SK-N-SH (cell line): ENCODE data around the gene SPAG8. TPM values are rescaled to one million over a fixed set of nuclear protein-coding genes. Genes with fewer than 3 reads are reported as not detected.

ENCODE experiments used
- CTCF ChIA-PET: fragments of 300-600, 350-600 bp; formaldehyde crosslinking; extraction: SDS; loops from one replicate; lab custom pipeline; 2021; lab: Yijun Ruan, JAX
- POLR2A ChIA-PET: fragments of 350-600 bp; sonication (Branson Sonifier 250); formaldehyde crosslinking; extraction: SDS; loops from one replicate; lab custom pipeline; 2020; ENCODE audit warnings: antibody characterized with exemption, inconsistent platforms; lab: Yijun Ruan, JAX
- DNase-seq: peaks from one replicate; pipeline ENCODE4 v3.0.0; 2012
- H2AFZ ChIP-seq: fragments of 200-600 bp; sonication (generic); 2 replicates; pipeline ENCODE4 v1.8.1; 2016; ENCODE audit warnings: antibody characterized with exemption, mild to moderate bottlenecking, low read depth
- H3F3A ChIP-seq: fragments of 200-600 bp; sonication (generic); replicated peaks from 2 replicates; pipeline ENCODE3; 2016; ENCODE audit warnings: antibody characterized with exemption, mild to moderate bottlenecking; ENCODE audit not compliant: insufficient read depth
- H3K27ac ChIP-seq, 2 experiments: fragments of 200-500 bp in 1 of 2; fragments of 200-600 bp in 1 of 2; sonication (Bioruptor generic) in 1 of 2; sonication (generic), shearing (Covaris generic) in 1 of 2; 2 replicates each; pipeline versions ENCODE4 v1.5.1 to v1.6.1; 2014 to 2016; ENCODE audit warnings: low read depth in 2 of 2, inconsistent platforms in 1 of 2, low read length in 1 of 2, mild to moderate bottlenecking in 1 of 2, mixed read lengths in 1 of 2
- H3K27me3 ChIP-seq: fragments of 200-600 bp; sonication (generic), shearing (Covaris generic); 2 replicates; pipeline ENCODE4 v1.6.1; 2016; ENCODE audit warnings: mixed run types; ENCODE audit not compliant: insufficient read depth
- H3K36me3 ChIP-seq, 2 experiments: fragments of 200-500 bp in 1 of 2; fragments of 200-600 bp in 1 of 2; sonication (Bioruptor generic) in 1 of 2; sonication (generic) in 1 of 2; replicated peaks in 1 of 2; 2 replicates each; pipeline versions ENCODE3 to v1.5.1; 2014 to 2016; ENCODE audit warnings: low read length in 1 of 2, mild to moderate bottlenecking in 1 of 2; ENCODE audit not compliant: insufficient read depth in 2 of 2, control insufficient read depth in 1 of 2
- H3K4me1 ChIP-seq, 2 experiments: fragments of 200-500 bp in 1 of 2; fragments of 200-600 bp in 1 of 2; sonication (Bioruptor generic) in 1 of 2; sonication (generic), shearing (Covaris generic) in 1 of 2; 2 replicates each; pipeline versions ENCODE4 v1.5.1 to v1.6.1; 2014 to 2016; ENCODE audit warnings: low read depth in 1 of 2, low read length in 1 of 2, mixed run types in 1 of 2; ENCODE audit not compliant: insufficient read depth in 2 of 2, control insufficient read depth in 1 of 2
- H3K4me2 ChIP-seq: fragments of 200-600 bp; sonication (generic), shearing (Covaris generic); 2 replicates; pipeline ENCODE4 v1.6.1; 2017; ENCODE audit warnings: mixed run types
- H3K4me3 ChIP-seq, 2 experiments: fragments of 200-500 bp in 1 of 2; fragments of 200-600 bp in 1 of 2; sonication (Bioruptor generic) in 1 of 2; sonication (generic), shearing (Covaris generic) in 1 of 2; 2 replicates each; pipeline versions ENCODE4 v1.5.1 to v1.8.1; 2014 to 2016; ENCODE audit warnings: low read depth in 2 of 2, inconsistent platforms in 1 of 2, low read length in 1 of 2, mild to moderate bottlenecking in 1 of 2, mixed read lengths in 1 of 2, moderate library complexity in 1 of 2
- H3K79me2 ChIP-seq: fragments of 200-600 bp; sonication (generic); 2 replicates; pipeline ENCODE4 v1.8.1; 2017; ENCODE audit warnings: mild to moderate bottlenecking; ENCODE audit not compliant: insufficient read depth
- H3K9ac ChIP-seq: fragments of 200-600 bp; sonication (generic); 2 replicates; pipeline ENCODE4 v1.6.1; 2017; ENCODE audit warnings: mixed run types
- H3K9me2 ChIP-seq: fragments of 200-600 bp; sonication (generic); 2 replicates; pipeline ENCODE4 v1.6.1; 2017; ENCODE audit warnings: mixed run types
- H3K9me3 ChIP-seq: fragments of 200-600 bp; sonication (generic); 2 replicates; pipeline ENCODE4 v1.6.1; 2017; ENCODE audit warnings: mixed run types, mild to moderate bottlenecking, moderate library complexity
- H4K20me1 ChIP-seq: fragments of 200-600 bp; sonication (generic); 2 replicates; pipeline ENCODE4 v1.6.1; 2017; ENCODE audit warnings: mild to moderate bottlenecking, mixed run types; ENCODE audit not compliant: insufficient read depth
- CHD2 ChIP-seq: fragments of 150-350 bp; IDR thresholded peaks from 2 replicates; pipeline ENCODE4 v1.6.1; 2018; ENCODE audit warnings: low read length; ENCODE audit not compliant: partially characterized antibody
- EZH2phosphoT487 ChIP-seq: fragments of 200-600 bp; sonication (generic); IDR thresholded peaks from 2 replicates; pipeline ENCODE4 v1.6.1; 2017; ENCODE audit warnings: low read depth, mixed run types, mild to moderate bottlenecking, antibody characterized with exemption, moderate library complexity, borderline replicate concordance
- GATA2 ChIP-seq: sonication (generic); formaldehyde crosslinking; IDR thresholded peaks from 2 replicates; pipeline ENCODE4 v1.5.0; 2020; ENCODE audit warnings: mild to moderate bottlenecking, missing genetic modification reagents
- JUND ChIP-seq: IDR thresholded peaks from 2 replicates; pipeline ENCODE4 v1.4.0; 2012
- MEF2A ChIP-seq: IDR thresholded peaks from 2 replicates; pipeline ENCODE4 v1.4.0; 2012; ENCODE audit warnings: low read depth, borderline replicate concordance
- POLR2AphosphoS5 ChIP-seq: IDR thresholded peaks from 2 replicates; pipeline ENCODE4 v1.6.1; 2012; ENCODE audit warnings: low read depth, low read length
- RAD21 ChIP-seq: IDR thresholded peaks from 2 replicates; pipeline ENCODE4 v1.6.1; 2012; ENCODE audit warnings: mild to moderate bottlenecking, low read length
- RCOR1 ChIP-seq: fragments of 150-350 bp; IDR thresholded peaks from 2 replicates; pipeline ENCODE4 v1.6.1; 2017; ENCODE audit warnings: antibody characterized with exemption, low read length
- RXRA ChIP-seq: IDR thresholded peaks from 2 replicates; pipeline ENCODE4 v1.4.0; 2012; ENCODE audit warnings: low read depth, mild to moderate bottlenecking, borderline replicate concordance
- SIN3A ChIP-seq: IDR thresholded peaks from 2 replicates; pipeline ENCODE4 v1.6.1; 2012; ENCODE audit warnings: low read depth, mild to moderate bottlenecking, low read length, moderate library complexity, borderline replicate concordance
- SMC3 ChIP-seq: IDR thresholded peaks from 2 replicates; pipeline ENCODE4 v1.6.1; 2012; ENCODE audit warnings: low read depth, low read length, improper control_type of control experiment
- TAF1 ChIP-seq: IDR thresholded peaks from 2 replicates; pipeline ENCODE4 v1.6.1; 2012; ENCODE audit warnings: low read depth, mild to moderate bottlenecking, low read length, moderate library complexity, borderline replicate concordance
- TEAD4 ChIP-seq: IDR thresholded peaks from 2 replicates; pipeline ENCODE4 v1.4.0; 2012; ENCODE audit warnings: mild to moderate bottlenecking, borderline replicate concordance; ENCODE audit not compliant: insufficient read depth
- WGBS: methylation state at CpG from one replicate; pipeline ENCODE4 v1.1.6; 2017; ENCODE audit warnings: low lambda C conversion rate; 5-methylcytosine and 5-hydroxymethylcytosine counted together
- polyA plus RNA-seq, 3 experiments: library from polyadenylated mRNA; depleted of rRNA; stranded (reverse); fragments of >200 nt; gene quantifications; 2 replicates each; pipeline ENCODE4 v1.2.3, GENCODE V29; 2012
- TF ChIP-seq, protein P1 (sequence below): fragments of 150-350 bp; IDR thresholded peaks from 2 replicates; pipeline ENCODE4 v1.6.1; 2017; ENCODE audit warnings: antibody characterized with exemption, low read length, low read depth, borderline replicate concordance
- TF ChIP-seq, protein P2 (sequence below): IDR thresholded peaks from 2 replicates; pipeline ENCODE4; 2012
- TF ChIP-seq, protein P3 (sequence below): fragments of 200-600 bp; sonication (generic); IDR thresholded peaks from 2 replicates; pipeline ENCODE4 v1.6.1; 2017; ENCODE audit warnings: antibody characterized with exemption, mild to moderate bottlenecking, moderate library complexity
- TF ChIP-seq, protein P4 (sequence below): IDR thresholded peaks from 2 replicates; pipeline ENCODE4 v1.4.0; 2012; ENCODE audit warnings: low read depth
- TF ChIP-seq, protein P5 (sequence below): IDR thresholded peaks from 2 replicates; pipeline ENCODE4 v1.4.0; 2012; ENCODE audit warnings: low read depth, borderline replicate concordance
- TF ChIP-seq, protein P6 (sequence below): fragments of 150-350 bp; IDR thresholded peaks from 2 replicates; pipeline ENCODE4 v1.6.1; 2016; ENCODE audit warnings: mild to moderate bottlenecking, low read depth, low read length

SPAG8 gene
- polyA plus RNA-seq, 1 of the 3 experiments (the other 2 are of a cell fraction): 1.5 TPM

DNA sequence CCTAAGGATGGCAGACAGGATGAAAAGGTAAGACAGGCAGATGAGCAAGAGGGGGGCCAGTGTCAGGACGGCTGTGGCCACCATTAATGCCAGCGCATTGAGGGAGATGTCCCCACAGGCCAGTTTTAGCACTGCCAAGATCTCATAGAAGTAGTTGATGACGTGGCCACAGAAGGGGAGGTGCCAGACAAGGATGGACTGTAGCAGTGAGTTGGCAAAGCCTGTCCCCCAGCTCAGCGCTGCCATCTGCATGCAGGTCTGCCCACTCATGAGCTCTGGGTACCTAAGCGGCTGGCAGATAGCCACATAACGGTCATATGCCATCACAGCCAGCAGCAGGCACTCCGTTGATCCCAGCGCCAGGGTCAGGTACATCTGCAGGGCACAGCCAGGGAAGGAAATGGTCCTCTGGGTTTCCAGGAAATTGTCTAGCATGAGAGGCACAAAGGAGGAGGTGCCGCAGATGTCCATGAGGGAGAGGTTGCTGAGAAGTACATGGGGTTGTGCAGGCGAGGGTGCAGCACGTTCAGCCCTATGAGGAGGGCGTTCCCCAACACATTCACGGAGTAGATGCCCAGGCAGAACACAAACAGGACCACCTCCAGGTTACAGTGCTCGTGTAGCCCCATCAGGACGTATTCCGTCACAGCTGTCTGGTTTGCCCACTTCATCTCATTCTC, 47.4 kb upstream of the SPAG8 start:
- ChIA-PET POLR2A (no interaction called here), CTCF (interaction anchor here (1.0 to 4.9 kb wide), 7 partner anchors 12 to 70 kb away, joined by 3 to 25 read pairs (median 7); no protein-coding TSS in a partner anchor)
- H3K36me3 ChIP-seq: no peaks in the 10 kb centered on the region
- WGBS: 54% methylated on average over 15 of the region's 16 CpGs
- no peak overlapping the region for H2AFZ ChIP-seq
- peaks cover 0 to 9% of the 10 kb centered on the region in 2 experiments; a peak in 1 of 4 replicates for H3K4me1 ChIP-seq
- H3K27ac ChIP-seq: no peak overlapping the region
- no peaks in the 10 kb centered on the region for H3F3A ChIP-seq
- H3K9ac ChIP-seq: no peak overlapping the region
- no peaks in the 10 kb centered on the region; the same call in 1 of the 2 replicates for H3K27me3 ChIP-seq
- no peaks in the 10 kb centered on the region for H3K9me3 ChIP-seq
- H3K9me2 ChIP-seq: no peaks in the 10 kb centered on the region
- peak; percentile 51 for DNase-seq
- TF ChIP-seq, protein P1, sequence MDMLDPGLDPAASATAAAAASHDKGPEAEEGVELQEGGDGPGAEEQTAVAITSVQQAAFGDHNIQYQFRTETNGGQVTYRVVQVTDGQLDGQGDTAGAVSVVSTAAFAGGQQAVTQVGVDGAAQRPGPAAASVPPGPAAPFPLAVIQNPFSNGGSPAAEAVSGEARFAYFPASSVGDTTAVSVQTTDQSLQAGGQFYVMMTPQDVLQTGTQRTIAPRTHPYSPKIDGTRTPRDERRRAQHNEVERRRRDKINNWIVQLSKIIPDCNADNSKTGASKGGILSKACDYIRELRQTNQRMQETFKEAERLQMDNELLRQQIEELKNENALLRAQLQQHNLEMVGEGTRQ: no peak
- H3K4me2 ChIP-seq: no peak overlapping the region
- H4K20me1 ChIP-seq: no peaks in the 10 kb centered on the region
- H3K4me3 ChIP-seq: no peak overlapping the region
- H3K79me2 ChIP-seq: no peaks in the 10 kb centered on the region

DNA sequence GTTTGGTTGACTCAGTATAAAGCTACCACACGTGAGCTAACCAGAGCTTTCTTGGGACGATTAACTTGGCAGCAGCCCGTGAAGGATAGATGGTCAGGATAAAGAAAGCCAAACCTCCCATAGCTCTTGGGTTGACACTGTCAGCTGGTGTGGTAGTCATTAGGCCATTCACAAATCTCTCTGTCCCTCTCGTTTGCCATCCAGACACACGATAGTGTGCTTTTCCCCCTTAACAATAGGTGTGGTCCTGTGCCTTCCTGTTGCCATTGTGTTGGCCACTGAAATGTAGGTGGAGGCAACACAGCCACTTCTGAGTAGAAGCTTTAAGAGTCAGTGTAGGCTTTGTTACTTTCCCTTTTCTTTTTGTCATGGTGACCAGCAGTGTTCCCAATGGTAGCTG, 46.4 kb upstream of the SPAG8 start:
- Histone ChIP-seq H3K27ac (no peak overlapping the region), H3F3A (no peaks in the 10 kb centered on the region), H3K4me3 (no peak overlapping the region), H4K20me1 (no peaks in the 10 kb centered on the region), H3K9me2 (no peaks in the 10 kb centered on the region), H3K9ac (no peak overlapping the region), H3K36me3 (no peaks in the 10 kb centered on the region), H3K4me2 (no peak overlapping the region), H2AFZ (no peak overlapping the region), H3K27me3 (no peaks in the 10 kb centered on the region; the same call in 1 of the 2 replicates), H3K79me2 (no peaks in the 10 kb centered on the region), H3K9me3 (no peaks in the 10 kb centered on the region), H3K4me1 (peaks cover 0 to 9% of the 10 kb centered on the region in 2 experiments; a peak in 1 of 4 replicates)
- ChIA-PET CTCF (interaction anchor here (0.6 to 3.6 kb wide), 4 partner anchors 24 to 69 kb away, joined by 3 to 17 read pairs (median 4); no protein-coding TSS in a partner anchor), POLR2A (no interaction called here)
- DNase-seq: no peak
- WGBS: 72% methylated on average over 5 of the region's 5 CpGs
- TF ChIP-seq, protein P1: no peak
- TF ChIP-seq, protein P2, sequence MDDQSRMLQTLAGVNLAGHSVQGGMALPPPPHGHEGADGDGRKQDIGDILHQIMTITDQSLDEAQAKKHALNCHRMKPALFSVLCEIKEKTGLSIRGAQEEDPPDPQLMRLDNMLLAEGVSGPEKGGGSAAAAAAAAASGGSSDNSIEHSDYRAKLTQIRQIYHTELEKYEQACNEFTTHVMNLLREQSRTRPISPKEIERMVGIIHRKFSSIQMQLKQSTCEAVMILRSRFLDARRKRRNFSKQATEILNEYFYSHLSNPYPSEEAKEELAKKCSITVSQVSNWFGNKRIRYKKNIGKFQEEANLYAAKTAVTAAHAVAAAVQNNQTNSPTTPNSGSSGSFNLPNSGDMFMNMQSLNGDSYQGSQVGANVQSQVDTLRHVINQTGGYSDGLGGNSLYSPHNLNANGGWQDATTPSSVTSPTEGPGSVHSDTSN: no peak
- TF ChIP-seq JUND (no peak), POLR2AphosphoS5 (no peak), MEF2A (no peak), RXRA (no peak), TAF1 (no peak), TEAD4 (no peak), SIN3A (no peak), RAD21 (no peak), EZH2phosphoT487 (no peak), GATA2 (CRISPR knock-in tag) (no peak), RCOR1 (no peak), CHD2 (no peak), SMC3 (no peak)
- TF ChIP-seq, protein P3, sequence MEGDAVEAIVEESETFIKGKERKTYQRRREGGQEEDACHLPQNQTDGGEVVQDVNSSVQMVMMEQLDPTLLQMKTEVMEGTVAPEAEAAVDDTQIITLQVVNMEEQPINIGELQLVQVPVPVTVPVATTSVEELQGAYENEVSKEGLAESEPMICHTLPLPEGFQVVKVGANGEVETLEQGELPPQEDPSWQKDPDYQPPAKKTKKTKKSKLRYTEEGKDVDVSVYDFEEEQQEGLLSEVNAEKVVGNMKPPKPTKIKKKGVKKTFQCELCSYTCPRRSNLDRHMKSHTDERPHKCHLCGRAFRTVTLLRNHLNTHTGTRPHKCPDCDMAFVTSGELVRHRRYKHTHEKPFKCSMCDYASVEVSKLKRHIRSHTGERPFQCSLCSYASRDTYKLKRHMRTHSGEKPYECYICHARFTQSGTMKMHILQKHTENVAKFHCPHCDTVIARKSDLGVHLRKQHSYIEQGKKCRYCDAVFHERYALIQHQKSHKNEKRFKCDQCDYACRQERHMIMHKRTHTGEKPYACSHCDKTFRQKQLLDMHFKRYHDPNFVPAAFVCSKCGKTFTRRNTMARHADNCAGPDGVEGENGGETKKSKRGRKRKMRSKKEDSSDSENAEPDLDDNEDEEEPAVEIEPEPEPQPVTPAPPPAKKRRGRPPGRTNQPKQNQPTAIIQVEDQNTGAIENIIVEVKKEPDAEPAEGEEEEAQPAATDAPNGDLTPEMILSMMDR: no peak
- TF ChIP-seq, protein P4, sequence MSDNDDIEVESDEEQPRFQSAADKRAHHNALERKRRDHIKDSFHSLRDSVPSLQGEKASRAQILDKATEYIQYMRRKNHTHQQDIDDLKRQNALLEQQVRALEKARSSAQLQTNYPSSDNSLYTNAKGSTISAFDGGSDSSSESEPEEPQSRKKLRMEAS: no peak
- TF ChIP-seq, protein P5, sequence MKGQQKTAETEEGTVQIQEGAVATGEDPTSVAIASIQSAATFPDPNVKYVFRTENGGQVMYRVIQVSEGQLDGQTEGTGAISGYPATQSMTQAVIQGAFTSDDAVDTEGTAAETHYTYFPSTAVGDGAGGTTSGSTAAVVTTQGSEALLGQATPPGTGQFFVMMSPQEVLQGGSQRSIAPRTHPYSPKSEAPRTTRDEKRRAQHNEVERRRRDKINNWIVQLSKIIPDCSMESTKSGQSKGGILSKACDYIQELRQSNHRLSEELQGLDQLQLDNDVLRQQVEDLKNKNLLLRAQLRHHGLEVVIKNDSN: no peak
- TF ChIP-seq, protein P6, sequence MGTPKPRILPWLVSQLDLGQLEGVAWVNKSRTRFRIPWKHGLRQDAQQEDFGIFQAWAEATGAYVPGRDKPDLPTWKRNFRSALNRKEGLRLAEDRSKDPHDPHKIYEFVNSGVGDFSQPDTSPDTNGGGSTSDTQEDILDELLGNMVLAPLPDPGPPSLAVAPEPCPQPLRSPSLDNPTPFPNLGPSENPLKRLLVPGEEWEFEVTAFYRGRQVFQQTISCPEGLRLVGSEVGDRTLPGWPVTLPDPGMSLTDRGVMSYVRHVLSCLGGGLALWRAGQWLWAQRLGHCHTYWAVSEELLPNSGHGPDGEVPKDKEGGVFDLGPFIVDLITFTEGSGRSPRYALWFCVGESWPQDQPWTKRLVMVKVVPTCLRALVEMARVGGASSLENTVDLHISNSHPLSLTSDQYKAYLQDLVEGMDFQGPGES: no peak
